ENCODE results near the gene CERS6. TPM values are rescaled to one million over a fixed set of nuclear protein-coding genes. Genes with fewer than 3 reads are reported as not detected.

The CERS6 gene
- total and polyA plus RNA-seq, 2 of the 8 experiments (the other 6 are each of a cell fraction or from before 2014, with no cell fraction given) = 6.8 to 28.2 TPM

- Histone ChIP-seq H4K20me1 (replicated peaks in 1 of 2; ENCODE audit: control insufficient read depth in 1 of 2, insufficient read depth in 2 of 2, low read length in 2 of 2) (peaks cover 8 to 14% of the 10 kb centered on the region in 2 experiments), H3K14ac (ENCODE audit: insufficient read length) (no peak overlapping the region), H2BK20ac (ENCODE audit: low read length) (no peak overlapping the region), H4K91ac (replicated peaks; ENCODE audit: insufficient read length, low read length) (no peak overlapping the region), H3K79me2 (ENCODE audit: control insufficient read depth in 1 of 2, insufficient read depth in 2 of 2, low read length in 2 of 2) (peaks cover 5 to 98% of the 10 kb centered on the region in 2 experiments), H3K27me3 (replicated peaks in 1 of 4; ENCODE audit: control insufficient read depth in 3 of 4, extremely low read depth in 1 of 4, insufficient read depth in 3 of 4, low read length in 3 of 4) (no peaks in the 10 kb centered on the region), H3K23me2 (ENCODE audit: low read depth, low read length) (peaks cover 4% of the 10 kb centered on the region), H2BK12ac (ENCODE audit: low read depth, low read length) (no peak overlapping the region), H3K36me3 (ENCODE audit: control insufficient read depth in 2 of 4, insufficient read depth in 4 of 4, low read length in 3 of 4) (no peaks in the 10 kb centered on the region), H3K18ac (ENCODE audit: extremely low read depth, low read length) (no peak overlapping the region), H3K9ac (replicated peaks in 1 of 4; ENCODE audit: extremely low read depth in 1 of 4, low read depth in 3 of 4, low read length in 3 of 4) (no peak overlapping the region), H3K79me1 (ENCODE audit: low read depth, low read length) (peaks cover 6% of the 10 kb centered on the region), H3K23ac (ENCODE audit: insufficient read length) (no peak overlapping the region), H3K9me3 (ENCODE audit: insufficient read depth in 2 of 2, low read depth in 1 of 2, low read length in 1 of 2) (no peaks in the 10 kb centered on the region), H2BK15ac (ENCODE audit: low read length) (no peak overlapping the region), H3K4me2 (ENCODE audit: insufficient read depth in 1 of 2, low read depth in 2 of 2, low read length in 2 of 2) (no peak overlapping the region), H2BK120ac (replicated peaks; ENCODE audit: low read depth, low read length) (no peak overlapping the region), H4K5ac (ENCODE audit: insufficient read length, low read depth, low read length) (no peak overlapping the region), H2AK5ac (ENCODE audit: low read depth, low read length) (no peak overlapping the region), H2BK5ac (ENCODE audit: low read depth, low read length) (no peak overlapping the region), H3K56ac (replicated peaks; ENCODE audit: insufficient read length, low read depth, low read length) (no peak overlapping the region), H3K4me1 (replicated peaks in 1 of 4; ENCODE audit: control insufficient read depth in 3 of 4, insufficient read depth in 4 of 4, low read length in 3 of 4) (peaks cover 0 to 9% (median 4%) of the 10 kb centered on the region in 4 experiments; a peak in 4 of 7 replicates), H3K4ac (replicated peaks; ENCODE audit: insufficient read length, low read depth, low read length) (no peak overlapping the region), H3K27ac (ENCODE audit: low read depth, low read length) (no peak overlapping the region), H2AFZ (ENCODE audit: low read length) (no peak overlapping the region), H3K4me3 (ENCODE audit: extremely low read depth in 1 of 4, insufficient read depth in 2 of 4, low read depth in 3 of 4, low read length in 4 of 4) (no peak overlapping the region), H4K8ac (ENCODE audit: extremely low read depth, insufficient read depth, low read length) (no peak overlapping the region)
- TF ChIP-seq TAF7 (optimal IDR thresholded peaks at IDR 0.05; ENCODE audit: borderline replicate concordance, low read depth, low read length) (no peak), HDAC2 (IDR thresholded peaks at IDR 0.05; ENCODE audit: borderline replicate concordance in 1 of 2, low read depth in 2 of 2, low read length in 2 of 2) (no peak), CBX5 (IDR thresholded peaks at IDR 0.05; ENCODE audit: low read depth, low read length) (no peak), SIRT6 (IDR thresholded peaks at IDR 0.05; ENCODE audit: low read length) (no peak), MAX (IDR thresholded peaks at IDR 0.05) (no peak), KDM5A (IDR thresholded peaks at IDR 0.05; ENCODE audit: low read length) (no peak), CEBPB (IDR thresholded peaks at IDR 0.05; ENCODE audit: low read depth, low read length) (no peak), TBP (IDR thresholded peaks at IDR 0.05; ENCODE audit: low read depth, low read length) (no peak), NANOG (IDR thresholded peaks at IDR 0.05; ENCODE audit: insufficient read depth, low read depth, low read length, poor library complexity, severe bottlenecking) (no peak), CTBP2 (IDR thresholded peaks at IDR 0.05; ENCODE audit: borderline replicate concordance, insufficient read depth, insufficient read length, low read length) (no peak)
- CTCF ChIA-PET (ENCODE audit: partially characterized antibody) = interaction anchor here (0.9 to 1.0 kb wide), 2 partner anchors 9 to 27 kb away, joined by 3 read pairs; no protein-coding TSS in a partner anchor
- 88% methylated on average over 2 of the region's 2 CpGs; no CpG with 5 or more reads in 1 of the 2 experiments for WGBS, 2 experiments (ENCODE audit: extremely low coverage in 1 of 2, insufficient coverage in 1 of 2, insufficient read length in 1 of 2, insufficient replicate concordance in 2 of 2, low coverage in 1 of 2, low lambda C conversion rate in 2 of 2, missing lambda C conversion rate in 1 of 2)
- POLR2A ChIA-PET (ENCODE audit: partially characterized antibody) = no interaction called here
- FAIRE-seq (no peak), DNase-seq (ENCODE audit: low read depth in 1 of 2, low spot score in 2 of 2) (no peak)
Measured at GRCh38 chr2:168461942-168462331, 5.9 kb downstream of the CERS6 start.
